H1 (cell line): ENCODE results near the gene POU6F2. TPM values are rescaled to one million over a fixed set of nuclear protein-coding genes. Genes with fewer than 3 reads are reported as not detected.

Experiments used
- ATF3 ChIP-seq: IDR thresholded peaks from 2 replicates; pipeline ENCODE4 v1.6.1; 2011; ENCODE audit warnings: low read depth, mild to moderate bottlenecking, low read length; ENCODE audit not compliant: insufficient read depth
- SP1 ChIP-seq: IDR thresholded peaks from 2 replicates; pipeline ENCODE4 v1.6.1; 2011; ENCODE audit warnings: low read depth, low read length
- TBP ChIP-seq: IDR thresholded peaks from 2 replicates; pipeline ENCODE4 v1.6.1; 2011; ENCODE audit warnings: low read depth, low read length, improper control_type of control experiment
- polyA plus RNA-seq, 7 experiments: library from polyadenylated mRNA; depleted of rRNA in 3 of 7; stranded (reverse) in 5 of 7; unstranded in 2 of 7; fragments of >200 nt in 5 of 7; fragments of 200-250 nt in 2 of 7; gene quantifications; 1 replicate in 5 of 7; 2 replicates in 1 of 7; 4 replicates in 1 of 7; pipeline versions ENCODE4 v1.2.1 to v1.2.3, GENCODE V29; 2011 to 2013; ENCODE audit warnings: missing spikeins in 2 of 7, mixed read lengths in 2 of 7
- total RNA-seq: library from RNA; stranded (reverse); fragmentation: NEBNext Ultra II Directional; extraction: Animal tissue kit (Norgen Biotek cat#: 25700); gene quantifications from 2 replicates; pipeline ENCODE4 v1.2.1, GENCODE V29; 2021

Gene POU6F2
- total and polyA plus RNA-seq, 2 of the 8 experiments (the other 6 are each of a cell fraction or from before 2014, with no cell fraction given), result 1.1 to 2.0 TPM

GRCh38 chr7:39085590-39086049 is 107.9 kb downstream of the POU6F2 start (continued):
- no peak for TF ChIP-seq ATF3
- no peak for TF ChIP-seq TBP
- TF ChIP-seq SP1, result no peak
